Omental fat pad (tissue), 4 donors: ENCODE data around the gene EML1. TPM values are rescaled to one million over a fixed set of nuclear protein-coding genes. Genes with fewer than 3 reads are reported as not detected.

Source experiments
- ATAC-seq: fragments of 150-250 bp; one replicate; pipeline ENCODE4 v1.9.1; 2016; ENCODE audit warnings: mild to moderate bottlenecking, moderate library complexity; ENCODE audit not compliant: low FRiP score
- DNase-seq: peaks from one replicate; pipeline ENCODE4 v3.0.0-alpha.2; 2019; ENCODE audit warnings: low spot score
- CTCF ChIP-seq, 3 donors: fragments of 450-650 bp; IDR thresholded peaks; one replicate each; pipeline ENCODE4 v1.5.1; 2016 to 2017; ENCODE audit warnings: antibody characterized with exemption in 3 of 3, mild to moderate bottlenecking in 3 of 3, moderate library complexity in 2 of 3
- total RNA-seq, 4 donors: library from RNA; depleted of rRNA; stranded (reverse); fragments of >200 nt; gene quantifications; one replicate each; pipeline ENCODE4 v1.1.0, GENCODE V29; 2016

Gene EML1
- total RNA-seq, 4 donors from 2014 or later = 33.2 to 88.0 (median 43.5) TPM

DNA sequence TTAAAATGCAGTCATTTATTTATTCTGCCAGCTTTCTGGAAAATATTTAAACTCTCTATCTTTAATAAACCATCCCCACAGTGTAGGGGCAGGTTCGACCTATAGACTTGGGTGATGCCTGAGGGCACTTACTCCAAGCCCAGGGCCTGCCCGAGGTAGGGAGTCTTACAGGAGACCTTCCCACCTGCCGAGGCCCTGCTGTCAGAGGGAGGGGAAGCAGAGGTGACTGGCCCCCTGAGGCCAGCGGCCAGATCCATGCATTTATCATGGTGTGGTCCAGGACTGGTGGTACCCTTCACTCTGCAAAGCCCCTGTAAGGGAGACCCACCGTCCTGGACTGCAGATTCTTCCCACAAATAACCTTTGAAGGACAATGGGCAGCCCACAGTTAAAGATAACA is 7.6 kb downstream of the EML1 start:
- no peak for DNase-seq
- TF ChIP-seq CTCF (IDR thresholded peaks at IDR 0.05) = no peak
- peak; percentile 16 for ATAC-seq

GRCh38 chr14:99802301-99803105 is 9.3 kb downstream of the EML1 start:
- no peak for TF ChIP-seq CTCF (IDR thresholded peaks at IDR 0.05)
- ATAC-seq (peak; percentile 72), DNase-seq (no peak)

- DNase-seq (no peak), ATAC-seq (no peak)
- no peak for TF ChIP-seq CTCF (IDR thresholded peaks at IDR 0.05)
Observed at GRCh38 chr14:99803106-99803775, 10.0 kb downstream of the EML1 start.

DNA sequence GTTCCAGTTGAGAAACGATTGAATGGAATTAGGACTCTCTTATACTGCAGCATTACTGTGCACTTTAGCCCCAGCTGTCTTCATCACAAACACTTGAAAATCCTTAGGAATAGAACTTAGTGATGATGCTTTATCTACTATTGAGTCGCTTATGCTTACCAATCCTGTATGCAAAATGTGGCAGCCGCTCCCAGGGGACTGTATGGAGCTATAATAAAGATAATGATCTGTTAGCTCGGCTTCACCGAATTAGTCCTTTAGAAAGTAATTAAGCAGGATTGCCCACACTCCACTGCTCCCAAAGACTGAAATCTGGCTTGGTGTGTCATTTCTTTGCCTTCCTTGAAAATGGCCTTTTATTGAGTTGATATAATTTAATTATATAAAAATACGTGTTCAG is 10.6 kb downstream of the EML1 start:
- DNase-seq (no peak), ATAC-seq (no peak)
- TF ChIP-seq CTCF (IDR thresholded peaks at IDR 0.05) = no peak

GRCh38 chr14:99805757-99806439 is 12.7 kb downstream of the EML1 start:
- no peak for DNase-seq
- no peak for TF ChIP-seq CTCF (IDR thresholded peaks at IDR 0.05)

DNA sequence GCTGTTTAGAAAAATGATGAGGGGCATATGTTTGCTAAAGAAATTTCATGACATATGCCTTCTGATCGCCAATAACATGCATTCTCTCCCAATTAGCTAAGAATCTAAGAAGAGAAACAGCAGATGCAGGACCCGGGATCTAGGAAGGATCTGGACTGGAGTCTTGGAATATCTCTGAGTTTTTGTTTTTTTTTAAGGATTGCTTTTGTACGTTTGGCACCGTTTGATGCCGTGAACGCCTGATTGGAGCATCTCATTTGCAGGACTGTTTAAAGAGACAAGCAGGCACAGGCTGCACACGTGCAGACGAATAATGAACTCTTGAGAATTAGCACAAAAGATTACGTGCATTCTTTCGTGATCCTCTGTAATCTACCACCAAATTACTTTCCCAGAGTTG is 13.6 kb downstream of the EML1 start:
- DNase-seq (no peak), ATAC-seq (no peak)
- TF ChIP-seq CTCF (IDR thresholded peaks at IDR 0.05) = no peak

More at GRCh38 chr14:99805757-99806439, 12.7 kb downstream of the EML1 start:
- ATAC-seq = no peak
